Measurements from ENCODE around the gene CENPT. TPM values are rescaled to one million over a fixed set of nuclear protein-coding genes. Genes with fewer than 3 reads are reported as not detected.

The CENPT gene
- total and polyA plus RNA-seq, 2 donors (not counting 1 experiment from before 2014, with no cell fraction given), result 75.0 to 169 TPM

- H3K79me2 ChIP-seq (ENCODE audit: control insufficient read depth, insufficient read depth, low read length), result peaks cover 92% of the 10 kb centered on the region
Observed at GRCh38 chr16:67801883-67802282, 45.6 kb downstream of the CENPT start.

More at GRCh38 chr16:67801883-67802282, 45.6 kb downstream of the CENPT start:
- no CpG with 5 or more reads among the region's 2 CpGs for WGBS (ENCODE audit: insufficient coverage)
- Histone ChIP-seq H3K4me1 (ENCODE audit: control insufficient read depth in 2 of 2, insufficient read depth in 2 of 2, low read length in 2 of 2) (peaks cover 56 to 60% of the 10 kb centered on the region in 2 donors), H3K4me3 (ENCODE audit: control extremely low read depth in 1 of 5, extremely low read depth in 1 of 5, insufficient read depth in 1 of 5, low read depth in 2 of 5, low read length in 4 of 5) (peak overlapping the region in 1 of 5 experiments; percentile 41), H2AFZ (ENCODE audit: insufficient read depth, low read depth, low read length, poor library complexity, severe bottlenecking) (no peak overlapping the region), H3K4me2 (replicated peaks; ENCODE audit: low read depth, low read length, poor library complexity, severe bottlenecking) (peak overlapping the region; percentile 72), H4K20me1 (ENCODE audit: control insufficient read depth, insufficient read depth, low read length, poor library complexity, severe bottlenecking) (peaks cover 49% of the 10 kb centered on the region), H3K27me3 (replicated peaks in 1 of 4; ENCODE audit: control extremely low read depth in 1 of 4, control insufficient read depth in 3 of 4, insufficient read depth in 4 of 4, low read length in 3 of 4) (no peaks in the 10 kb centered on the region), H3K27ac (ENCODE audit: low read length in 2 of 2) (peak overlapping the region; percentile 40 to 52), H3K9me3 (ENCODE audit: control extremely low read depth in 1 of 3, control insufficient read depth in 2 of 3, insufficient read depth in 1 of 3, low read length in 2 of 3) (no peaks in the 10 kb centered on the region), H3K36me3 (replicated peaks in 1 of 2; ENCODE audit: control extremely low read depth in 1 of 2, control insufficient read depth in 1 of 2, extremely low read depth in 1 of 2, insufficient read depth in 2 of 2, low read length in 1 of 2) (peaks cover 4 to 25% of the 10 kb centered on the region in 2 experiments), H3K9ac (ENCODE audit: low read length) (peak overlapping the region; percentile 32)
- POLR2A ChIA-PET, result interaction anchor here (0.6 to 0.7 kb wide), 3 partner anchors 32 to 273 kb away, joined by 3 to 5 read pairs (median 3); partner anchors contain the start of gene RIPOR1
- Mint-ChIP-seq H3K9me3 (ENCODE audit: insufficient read depth) (no peaks in the 10 kb centered on the region), H3K27ac (peak overlapping the region; percentile 68), H3K27me3 (no peaks in the 10 kb centered on the region), H3K4me1 (peaks cover 72% of the 10 kb centered on the region), H3K4me3 (peak overlapping the region; percentile 79)
- TF ChIP-seq EZH2 (IDR thresholded peaks at IDR 0.05; ENCODE audit: borderline replicate concordance, insufficient read depth, low read depth, low read length, poor library complexity, severe bottlenecking) (no peak), CTCF (IDR thresholded peaks at IDR 0.05) (no peak)
- CTCF ChIA-PET, result interaction anchor here (0.8 to 3.0 kb wide), 6 partner anchors 14 to 462 kb away, joined by 3 to 24 read pairs (median 3); partner anchors contain the start of gene CARMIL2
- DNase-seq, result peak; percentile 86
- peak; percentile 3 for ATAC-seq (ENCODE audit: low read depth)
- intact Hi-C loops (cut with micrococcal nuclease), result loop anchor here (10.0 kb wide), 2 partner anchors 277 to 317 kb away; partner anchors contain the start of genes AGRP, ATP6V0D1 and RIPOR1
